ENCODE results near the gene ARL17A. TPM values are rescaled to one million over a fixed set of nuclear protein-coding genes. Genes with fewer than 3 reads are reported as not detected.
"Not testable (repeated sequence)": the region's sequence is repeated elsewhere in the genome, so short reads cannot be mapped to it uniquely, and the experiment has no call there.

ARL17A gene
- total RNA-seq, 2 donors from 2014 or later: 18.1 to 38.6 TPM

DNA sequence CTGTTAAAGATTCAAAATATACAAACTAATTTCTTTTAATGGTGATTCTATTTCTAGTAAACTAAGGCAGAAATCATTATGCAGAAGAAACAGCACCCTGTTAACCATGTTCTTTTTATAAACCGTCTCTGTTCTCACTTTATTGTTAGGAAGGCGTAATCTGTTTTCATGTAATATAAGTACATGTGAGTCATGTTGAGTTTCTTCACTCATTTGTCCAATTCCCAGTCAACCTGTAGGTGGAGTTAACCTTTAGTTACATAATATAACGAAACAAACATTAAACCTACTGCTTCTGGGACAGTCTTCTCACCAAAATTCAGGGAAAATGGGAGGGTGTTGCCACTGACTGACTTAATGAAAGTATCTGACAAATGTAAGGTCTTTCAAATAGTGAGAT lies 105.0 kb downstream of the ARL17A start:
- not testable (repeated sequence) for H3K4me3 Mint-ChIP-seq

DNA sequence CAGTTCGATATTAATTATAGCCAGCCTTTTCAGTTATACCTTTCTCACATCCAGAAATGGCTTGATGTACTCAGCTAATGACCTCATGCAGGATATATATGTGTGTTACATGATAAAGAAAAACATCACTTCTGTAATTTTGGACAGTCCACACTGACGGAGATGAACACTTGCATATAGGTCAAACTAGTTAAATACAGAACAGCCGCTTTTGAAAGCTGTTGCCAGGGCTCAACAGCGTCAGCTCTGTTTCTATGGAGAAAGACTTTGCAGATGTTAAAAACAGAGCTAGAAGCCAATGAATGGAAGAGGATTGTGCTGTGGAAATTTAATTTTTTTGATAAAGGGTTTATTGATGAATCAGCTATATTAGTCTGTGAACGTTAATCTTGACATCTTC lies 111.9 kb downstream of the ARL17A start:
- not testable (repeated sequence) for H3K9me3 Mint-ChIP-seq; H3K27me3 Mint-ChIP-seq; H3K27ac Mint-ChIP-seq; H3K4me3 Mint-ChIP-seq; H3K36me3 Mint-ChIP-seq (ENCODE audit: low read depth); ATAC-seq (replicated peaks); H3K4me1 Mint-ChIP-seq

More for the DNA sequence above, 105.0 kb downstream of the ARL17A start:
- H3K9me3 Mint-ChIP-seq; H3K27ac Mint-ChIP-seq; H3K27me3 Mint-ChIP-seq; ATAC-seq (replicated peaks); H3K36me3 Mint-ChIP-seq (ENCODE audit: low read depth); H3K4me1 Mint-ChIP-seq: not testable (repeated sequence)

Other genes starting within 250 kb of the ARL17A start
- gene ARL17B, start 217.9 kb downstream of the ARL17A start, total RNA-seq: 10 to 100 TPM; 21.6 to 22.3 TPM
- gene LRRC37A2, start 67.2 kb downstream of the ARL17A start, total RNA-seq: 1 to 10 TPM; 5.9 to 9.3 TPM
- 10 to 100 TPM; 35.0 to 45.1 TPM for gene NSF, start 11.0 kb upstream of the ARL17A start, total RNA-seq
- gene WNT3, start 239.0 kb upstream of the ARL17A start, total RNA-seq: under 1 TPM in 1 of 2 donors, not detected in 1; 0.13 TPM